Measurements from ENCODE around the gene LGALS14.

The LGALS14 gene

GRCh38 chr19:39752390-39752789, 48.1 kb downstream of the LGALS14 start:
- no peak for DNase-seq

GRCh38 chr19:39752795-39753194, 48.5 kb downstream of the LGALS14 start:
- DNase-seq, result no peak

- no peak for DNase-seq
Measured at GRCh38 chr19:39754544-39754943, 50.3 kb downstream of the LGALS14 start.

GRCh38 chr19:39754971-39755370, 50.7 kb downstream of the LGALS14 start:
- no peak for DNase-seq

Data from fibroblast of skin of back (primary cell).